Right atrium auricular region (tissue), 2 donors: ENCODE results near the gene MAP3K19. TPM values are rescaled to one million over a fixed set of nuclear protein-coding genes. Genes with fewer than 3 reads are reported as not detected.

Source experiments
- DNase-seq: peaks from one replicate; pipeline ENCODE4 v3.0.0-alpha.2; 2019; ENCODE audit warnings: low spot score
- H3K27ac ChIP-seq, 2 donors: fragments of 200-600 bp; sonication (generic); 1 replicate in 1 of 2; 2 replicates in 1 of 2; pipeline ENCODE4 v1.5.1; 2016 to 2019
- H3K27me3 ChIP-seq, 2 donors: fragments of 200-600 bp; sonication (generic); one replicate each; pipeline versions ENCODE4 v1.5.1 to v1.6.0; 2017 to 2019
- H3K36me3 ChIP-seq: fragments of 200-600 bp; sonication (generic); one replicate; pipeline ENCODE4 v1.5.1; 2016
- H3K4me1 ChIP-seq, 2 donors: fragments of 200-600 bp; sonication (generic); one replicate each; pipeline versions ENCODE4 v1.5.1 to v1.6.0; 2017 to 2019
- H3K4me3 ChIP-seq, 2 donors: fragments of 200-600 bp; sonication (generic); 1 replicate in 1 of 2; 2 replicates in 1 of 2; pipeline ENCODE4 v1.5.1; 2017 to 2019; ENCODE audit warnings: mild to moderate bottlenecking in 1 of 2, moderate library complexity in 1 of 2
- H3K9me3 ChIP-seq, 2 donors: fragments of 200-600 bp; sonication (generic); one replicate each; pipeline ENCODE4 v1.5.1; 2019
- total RNA-seq, 2 donors: library from RNA; depleted of rRNA; stranded (reverse); fragments of >200 nt; gene quantifications; one replicate each; pipeline ENCODE4 v1.1.0, GENCODE V29; 2016
- TF ChIP-seq, protein P1 (sequence below), 2 donors: fragments of 200-600 bp; sonication (generic); IDR thresholded peaks; one replicate each; pipeline ENCODE4 v1.5.1; 2019; ENCODE audit warnings: antibody characterized with exemption in 2 of 2

The MAP3K19 gene, protein sequence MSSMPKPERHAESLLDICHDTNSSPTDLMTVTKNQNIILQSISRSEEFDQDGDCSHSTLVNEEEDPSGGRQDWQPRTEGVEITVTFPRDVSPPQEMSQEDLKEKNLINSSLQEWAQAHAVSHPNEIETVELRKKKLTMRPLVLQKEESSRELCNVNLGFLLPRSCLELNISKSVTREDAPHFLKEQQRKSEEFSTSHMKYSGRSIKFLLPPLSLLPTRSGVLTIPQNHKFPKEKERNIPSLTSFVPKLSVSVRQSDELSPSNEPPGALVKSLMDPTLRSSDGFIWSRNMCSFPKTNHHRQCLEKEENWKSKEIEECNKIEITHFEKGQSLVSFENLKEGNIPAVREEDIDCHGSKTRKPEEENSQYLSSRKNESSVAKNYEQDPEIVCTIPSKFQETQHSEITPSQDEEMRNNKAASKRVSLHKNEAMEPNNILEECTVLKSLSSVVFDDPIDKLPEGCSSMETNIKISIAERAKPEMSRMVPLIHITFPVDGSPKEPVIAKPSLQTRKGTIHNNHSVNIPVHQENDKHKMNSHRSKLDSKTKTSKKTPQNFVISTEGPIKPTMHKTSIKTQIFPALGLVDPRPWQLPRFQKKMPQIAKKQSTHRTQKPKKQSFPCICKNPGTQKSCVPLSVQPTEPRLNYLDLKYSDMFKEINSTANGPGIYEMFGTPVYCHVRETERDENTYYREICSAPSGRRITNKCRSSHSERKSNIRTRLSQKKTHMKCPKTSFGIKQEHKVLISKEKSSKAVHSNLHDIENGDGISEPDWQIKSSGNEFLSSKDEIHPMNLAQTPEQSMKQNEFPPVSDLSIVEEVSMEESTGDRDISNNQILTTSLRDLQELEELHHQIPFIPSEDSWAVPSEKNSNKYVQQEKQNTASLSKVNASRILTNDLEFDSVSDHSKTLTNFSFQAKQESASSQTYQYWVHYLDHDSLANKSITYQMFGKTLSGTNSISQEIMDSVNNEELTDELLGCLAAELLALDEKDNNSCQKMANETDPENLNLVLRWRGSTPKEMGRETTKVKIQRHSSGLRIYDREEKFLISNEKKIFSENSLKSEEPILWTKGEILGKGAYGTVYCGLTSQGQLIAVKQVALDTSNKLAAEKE (N-terminal part only)
- total RNA-seq = not detected

DNA sequence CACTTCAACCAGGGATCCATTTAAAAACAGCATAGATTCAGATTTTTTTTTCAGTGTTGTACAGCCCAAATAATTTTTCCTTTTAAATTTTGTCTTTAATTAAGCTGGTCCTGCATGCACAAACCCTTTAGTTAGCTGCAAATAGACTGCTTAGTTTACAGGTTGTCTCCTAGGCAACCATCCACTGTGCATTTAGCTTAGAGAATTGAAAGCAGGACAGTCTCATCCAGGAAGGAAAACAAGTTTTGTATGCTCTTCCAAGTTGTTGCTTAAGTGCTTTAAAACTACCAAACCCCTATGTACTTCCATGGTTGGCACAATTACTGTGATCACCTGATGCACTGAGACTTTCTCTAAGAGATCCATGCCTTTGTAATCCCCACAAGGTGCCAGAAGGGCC is at the start of gene MAP3K19:
Gene MAP3K19, minus strand, starts transcription at position 148 of the 400 bp plus-strand sequence. CDS start 22,800 bp downstream, outside the sequence.
- no peak for DNase-seq
- Histone ChIP-seq H3K4me1 (peaks cover 0 to 11% of the 10 kb centered on the region in 2 donors), H3K27ac (no peak within 1 kb of the TSS), H3K27me3 (no peaks in the 10 kb centered on the region), H3K9me3 (no peaks in the 10 kb centered on the region), H3K4me3 (no peak within 1 kb of the TSS), H3K36me3 (no peaks in the 10 kb centered on the region)
- TF ChIP-seq, protein P1, sequence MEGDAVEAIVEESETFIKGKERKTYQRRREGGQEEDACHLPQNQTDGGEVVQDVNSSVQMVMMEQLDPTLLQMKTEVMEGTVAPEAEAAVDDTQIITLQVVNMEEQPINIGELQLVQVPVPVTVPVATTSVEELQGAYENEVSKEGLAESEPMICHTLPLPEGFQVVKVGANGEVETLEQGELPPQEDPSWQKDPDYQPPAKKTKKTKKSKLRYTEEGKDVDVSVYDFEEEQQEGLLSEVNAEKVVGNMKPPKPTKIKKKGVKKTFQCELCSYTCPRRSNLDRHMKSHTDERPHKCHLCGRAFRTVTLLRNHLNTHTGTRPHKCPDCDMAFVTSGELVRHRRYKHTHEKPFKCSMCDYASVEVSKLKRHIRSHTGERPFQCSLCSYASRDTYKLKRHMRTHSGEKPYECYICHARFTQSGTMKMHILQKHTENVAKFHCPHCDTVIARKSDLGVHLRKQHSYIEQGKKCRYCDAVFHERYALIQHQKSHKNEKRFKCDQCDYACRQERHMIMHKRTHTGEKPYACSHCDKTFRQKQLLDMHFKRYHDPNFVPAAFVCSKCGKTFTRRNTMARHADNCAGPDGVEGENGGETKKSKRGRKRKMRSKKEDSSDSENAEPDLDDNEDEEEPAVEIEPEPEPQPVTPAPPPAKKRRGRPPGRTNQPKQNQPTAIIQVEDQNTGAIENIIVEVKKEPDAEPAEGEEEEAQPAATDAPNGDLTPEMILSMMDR (IDR thresholded peaks at IDR 0.05) = no peak

DNA sequence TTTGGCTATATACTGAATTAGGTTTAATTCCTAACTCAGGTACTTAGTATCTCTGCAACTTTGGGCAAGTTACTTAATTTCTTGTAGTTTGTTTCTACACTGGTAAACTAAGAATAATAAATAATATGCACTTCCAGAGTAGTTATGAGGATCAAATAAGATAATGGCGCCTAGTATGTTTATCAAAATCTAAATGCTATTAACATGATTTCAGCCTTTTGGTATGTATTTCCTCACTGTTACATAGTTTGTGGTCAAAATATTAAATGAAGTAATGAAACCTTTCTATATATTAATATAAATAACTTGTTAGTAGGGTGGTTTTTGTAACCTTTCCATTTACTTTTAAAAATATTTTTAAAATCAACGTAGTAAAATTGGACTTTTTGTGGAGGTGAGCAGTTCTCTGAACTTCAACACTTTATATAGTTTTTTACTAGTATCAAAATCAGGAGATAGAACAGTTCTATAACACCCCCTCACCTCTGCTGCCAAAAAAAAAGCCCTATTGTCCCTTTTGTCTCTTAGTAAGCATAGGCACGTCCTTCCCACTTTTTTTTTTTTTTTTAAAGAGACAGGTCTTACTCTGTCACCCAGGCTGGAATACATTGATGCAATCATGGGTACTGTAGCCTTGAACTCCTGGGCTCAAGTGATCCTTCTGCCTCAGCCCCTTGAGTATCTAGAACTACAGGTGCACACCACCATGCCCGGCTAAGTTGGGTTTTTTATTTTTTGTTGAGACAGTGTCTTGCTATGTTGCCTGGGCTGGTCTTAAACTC is 49.6 kb upstream of the MAP3K19 start:
- Histone ChIP-seq H3K27ac (no peak overlapping the region), H3K9me3 (no peaks in the 10 kb centered on the region), H3K36me3 (peaks cover 13% of the 10 kb centered on the region), H3K4me1 (peaks cover 0 to 6% of the 10 kb centered on the region in 2 donors), H3K4me3 (no peak overlapping the region), H3K27me3 (no peaks in the 10 kb centered on the region)
- DNase-seq = no peak
- TF ChIP-seq, protein P1 (IDR thresholded peaks at IDR 0.05) = no peak

DNA sequence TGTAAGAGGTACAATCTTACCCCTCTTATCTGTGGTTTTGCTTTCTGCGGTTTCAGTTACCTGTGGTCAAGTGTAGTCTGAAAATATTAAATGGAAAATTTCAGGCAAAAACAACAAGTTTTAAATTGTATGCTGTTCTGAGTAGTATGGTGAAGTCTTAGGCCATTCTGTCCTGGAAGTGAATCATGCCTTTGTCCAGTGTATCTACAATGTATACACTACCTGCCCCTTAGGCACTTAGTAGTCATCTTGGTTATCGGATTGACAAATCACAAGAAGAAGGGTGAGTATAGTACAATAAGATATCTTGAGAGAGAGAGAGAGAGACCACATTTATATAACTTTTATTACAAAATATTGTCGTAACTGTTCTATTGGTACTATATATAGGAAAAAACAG is 48.3 kb upstream of the MAP3K19 start:
- DNase-seq = no peak
- Histone ChIP-seq H3K27ac (no peak overlapping the region), H3K27me3 (no peaks in the 10 kb centered on the region), H3K4me3 (no peak overlapping the region), H3K36me3 (peaks cover 13% of the 10 kb centered on the region), H3K4me1 (peaks cover 0 to 1% of the 10 kb centered on the region in 2 donors), H3K9me3 (no peaks in the 10 kb centered on the region)
- TF ChIP-seq, protein P1 (IDR thresholded peaks at IDR 0.05) = no peak

DNA sequence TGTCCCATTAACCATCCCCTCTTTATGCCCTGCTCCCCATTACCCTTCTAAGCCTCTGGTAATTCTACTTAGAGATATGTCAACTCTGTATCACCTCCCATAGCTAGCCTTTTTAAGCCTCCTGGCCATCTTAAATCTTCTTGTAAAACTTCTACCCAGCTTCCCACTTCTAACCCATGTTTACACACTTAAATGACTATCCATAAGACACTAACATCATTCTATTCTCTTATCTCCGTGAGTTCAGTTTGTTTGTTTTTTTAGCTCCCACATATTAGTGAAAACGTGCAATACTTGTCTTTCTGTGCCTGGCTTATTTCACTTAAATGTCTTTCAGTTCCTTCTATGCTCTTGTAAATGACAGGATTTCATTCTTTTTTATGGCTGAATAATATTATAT is 47.3 kb upstream of the MAP3K19 start:
- H3K27ac ChIP-seq = no peak overlapping the region
- H3K4me3 ChIP-seq = no peak overlapping the region
- TF ChIP-seq, protein P1 (IDR thresholded peaks at IDR 0.05) = no peak
- H3K4me1 ChIP-seq = no peaks in the 10 kb centered on the region
- H3K36me3 ChIP-seq = peaks cover 13% of the 10 kb centered on the region
- DNase-seq = no peak
- H3K27me3 ChIP-seq = no peaks in the 10 kb centered on the region
- no peaks in the 10 kb centered on the region for H3K9me3 ChIP-seq

DNA sequence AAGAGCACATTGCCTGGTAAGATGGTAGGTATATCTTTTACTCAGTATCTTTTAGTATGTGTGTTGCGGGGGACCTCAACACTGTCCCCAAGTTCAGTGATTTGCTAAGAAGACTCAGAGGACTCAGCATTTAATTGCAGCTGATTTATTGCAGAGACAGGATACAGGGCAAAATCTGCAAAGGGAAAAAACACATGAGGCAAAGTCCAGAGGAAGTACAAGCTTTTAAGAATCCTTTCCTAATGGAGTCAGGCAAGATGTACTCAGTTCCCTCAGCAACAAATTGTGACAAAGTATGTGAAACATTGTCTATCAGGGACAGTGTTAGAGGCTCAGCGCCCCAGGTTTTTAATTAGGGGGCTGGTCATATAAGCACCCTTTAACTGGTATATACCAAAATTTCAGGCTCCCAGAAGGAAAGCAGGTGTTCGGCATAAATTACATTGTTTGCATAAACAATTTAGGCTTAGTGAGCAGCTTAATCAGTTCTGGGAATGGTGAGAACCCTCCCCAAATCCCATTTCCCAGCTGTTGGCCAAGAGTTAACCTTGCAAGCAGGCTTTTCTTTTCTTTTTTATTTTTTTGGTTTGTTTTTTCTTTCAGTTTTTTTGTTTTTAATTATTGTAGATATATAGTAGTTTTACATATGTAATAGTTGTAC is 46.6 kb upstream of the MAP3K19 start:
- Histone ChIP-seq H3K27ac (no peak overlapping the region), H3K9me3 (peaks cover 0 to 7% of the 10 kb centered on the region in 2 donors), H3K27me3 (no peaks in the 10 kb centered on the region), H3K4me1 (no peaks in the 10 kb centered on the region), H3K4me3 (no peak overlapping the region), H3K36me3 (peaks cover 13% of the 10 kb centered on the region)
- TF ChIP-seq, protein P1 (IDR thresholded peaks at IDR 0.05) = no peak
- no peak for DNase-seq
